Measurements from ENCODE around the gene LDB3.

GRCh38 chr10:86663576-86664339, 4.6 kb upstream of the LDB3 start:
- no peak for TF ChIP-seq CTCF (conservative IDR thresholded peaks at IDR 0.05 in 1 of 2, IDR thresholded peaks at IDR 0.05 in 1 of 2; ENCODE audit: extremely low read depth in 1 of 2, insufficient read depth in 1 of 2, low read depth in 1 of 2, low read length in 2 of 2)
- no peak for TF ChIP-seq EZH2 (IDR thresholded peaks at IDR 0.05; ENCODE audit: borderline replicate concordance, low read length)
